Mammary epithelial cell (primary cell): ENCODE measurements around the gene PRADC1.

Source experiments
- EZH2 ChIP-seq: IDR thresholded peaks from 2 replicates; pipeline ENCODE4 v1.6.1; 2012; ENCODE audit warnings: low read length, inconsistent platforms, borderline replicate concordance
- TF ChIP-seq, protein P1 (sequence below), 2 donors: IDR thresholded peaks in 1 of 2; conservative IDR thresholded peaks in 1 of 2; 2 replicates each; pipeline ENCODE4 v1.5.1; 2011 to 2012; ENCODE audit warnings: inconsistent platforms in 2 of 2, low read length in 2 of 2, mild to moderate bottlenecking in 2 of 2, control low read depth in 1 of 2, low read depth in 1 of 2; ENCODE audit not compliant: insufficient read depth in 1 of 2; ENCODE audit errors: extremely low read depth in 1 of 2

- TF ChIP-seq, protein P1, sequence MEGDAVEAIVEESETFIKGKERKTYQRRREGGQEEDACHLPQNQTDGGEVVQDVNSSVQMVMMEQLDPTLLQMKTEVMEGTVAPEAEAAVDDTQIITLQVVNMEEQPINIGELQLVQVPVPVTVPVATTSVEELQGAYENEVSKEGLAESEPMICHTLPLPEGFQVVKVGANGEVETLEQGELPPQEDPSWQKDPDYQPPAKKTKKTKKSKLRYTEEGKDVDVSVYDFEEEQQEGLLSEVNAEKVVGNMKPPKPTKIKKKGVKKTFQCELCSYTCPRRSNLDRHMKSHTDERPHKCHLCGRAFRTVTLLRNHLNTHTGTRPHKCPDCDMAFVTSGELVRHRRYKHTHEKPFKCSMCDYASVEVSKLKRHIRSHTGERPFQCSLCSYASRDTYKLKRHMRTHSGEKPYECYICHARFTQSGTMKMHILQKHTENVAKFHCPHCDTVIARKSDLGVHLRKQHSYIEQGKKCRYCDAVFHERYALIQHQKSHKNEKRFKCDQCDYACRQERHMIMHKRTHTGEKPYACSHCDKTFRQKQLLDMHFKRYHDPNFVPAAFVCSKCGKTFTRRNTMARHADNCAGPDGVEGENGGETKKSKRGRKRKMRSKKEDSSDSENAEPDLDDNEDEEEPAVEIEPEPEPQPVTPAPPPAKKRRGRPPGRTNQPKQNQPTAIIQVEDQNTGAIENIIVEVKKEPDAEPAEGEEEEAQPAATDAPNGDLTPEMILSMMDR (conservative IDR thresholded peaks at IDR 0.05 in 1 of 2, IDR thresholded peaks at IDR 0.05 in 1 of 2; ENCODE audit: extremely low read depth in 1 of 2, insufficient read depth in 1 of 2, low read depth in 1 of 2, low read length in 2 of 2), result no peak
- no peak for TF ChIP-seq EZH2
These were observed 25.8 kb upstream of the PRADC1 start for GRCh38 chr2:73258913-73259215.
